Mesenchymal stem cell (in vitro differentiated cells and primary cell): Measurements from ENCODE around the gene AP1B1. TPM values are rescaled to one million over a fixed set of nuclear protein-coding genes. Genes with fewer than 3 reads are reported as not detected.

ENCODE experiments used
- DNase-seq: peaks from one replicate; pipeline ENCODE4 v3.0.0-alpha.2; 2013
- H2AFZ ChIP-seq: one replicate; pipeline ENCODE4 v1.6.1; 2013; ENCODE audit warnings: low read depth, mild to moderate bottlenecking, control low read depth, inconsistent platforms, low read length, moderate library complexity
- H2AK5ac ChIP-seq: 2 replicates; pipeline ENCODE4 v1.6.1; 2013; ENCODE audit warnings: low read length, moderate library complexity, mild to moderate bottlenecking, inconsistent platforms; ENCODE audit not compliant: severe bottlenecking
- H2BK120ac ChIP-seq: one replicate; pipeline ENCODE4 v1.6.1; 2013; ENCODE audit warnings: low read depth, mild to moderate bottlenecking, inconsistent platforms, low read length, moderate library complexity
- H2BK12ac ChIP-seq, 2 experiments: one replicate each; pipeline ENCODE4 v1.6.1; 2013; ENCODE audit warnings: inconsistent platforms in 2 of 2, low read length in 2 of 2, mild to moderate bottlenecking in 2 of 2, moderate library complexity in 2 of 2, control low read depth in 1 of 2
- H2BK15ac ChIP-seq: one replicate; pipeline ENCODE4 v1.6.1; 2013; ENCODE audit warnings: mild to moderate bottlenecking, low read depth, inconsistent platforms; ENCODE audit not compliant: poor library complexity, severe bottlenecking
- H2BK5ac ChIP-seq: 2 replicates; pipeline ENCODE4 v1.6.1; 2013; ENCODE audit warnings: low read depth, mild to moderate bottlenecking, low read length, control low read depth, inconsistent platforms; ENCODE audit not compliant: poor library complexity, severe bottlenecking
- H3K14ac ChIP-seq, 2 experiments: one replicate each; pipeline ENCODE4 v1.6.1; 2013; ENCODE audit warnings: inconsistent platforms in 2 of 2, low read length in 2 of 2, control low read depth in 1 of 2, mild to moderate bottlenecking in 1 of 2, moderate library complexity in 1 of 2
- H3K18ac ChIP-seq, 2 experiments: one replicate each; pipeline ENCODE4 v1.6.1; 2013; ENCODE audit warnings: inconsistent platforms in 2 of 2, low read length in 2 of 2, control low read depth in 1 of 2, low read depth in 1 of 2, mild to moderate bottlenecking in 1 of 2
- H3K23ac ChIP-seq, 2 experiments: one replicate each; pipeline ENCODE4 v1.6.1; 2013; ENCODE audit warnings: inconsistent platforms in 2 of 2, low read length in 2 of 2, mild to moderate bottlenecking in 2 of 2, moderate library complexity in 2 of 2, control low read depth in 1 of 2
- H3K27ac ChIP-seq: 2 replicates; pipeline ENCODE4 v1.5.1; 2013; ENCODE audit warnings: mild to moderate bottlenecking, moderate library complexity, low read length, control low read depth, inconsistent platforms; ENCODE audit not compliant: poor library complexity, severe bottlenecking
- H3K27me3 ChIP-seq, 2 experiments: 2 replicates each; pipeline versions ENCODE4 v1.6.1 to v1.7.0; 2013; ENCODE audit warnings: low read length in 2 of 2, mild to moderate bottlenecking in 2 of 2, moderate library complexity in 2 of 2, control low read depth in 1 of 2, inconsistent platforms in 1 of 2; ENCODE audit not compliant: control insufficient read depth in 1 of 2, insufficient read depth in 1 of 2
- H3K36me3 ChIP-seq, 2 experiments: 2 replicates each; pipeline versions ENCODE4 v1.6.1 to v1.7.0; 2013; ENCODE audit warnings: low read length in 2 of 2, control low read depth in 1 of 2, inconsistent platforms in 1 of 2, low read depth in 1 of 2, mild to moderate bottlenecking in 1 of 2; ENCODE audit not compliant: insufficient read depth in 2 of 2, control insufficient read depth in 1 of 2
- H3K4ac ChIP-seq, 2 experiments: one replicate each; pipeline ENCODE4 v1.6.1; 2013; ENCODE audit warnings: inconsistent platforms in 2 of 2, low read length in 2 of 2, mild to moderate bottlenecking in 2 of 2, moderate library complexity in 2 of 2, control low read depth in 1 of 2, low read depth in 1 of 2
- H3K4me1 ChIP-seq: 2 replicates; pipeline ENCODE4 v1.6.1; 2013; ENCODE audit warnings: low read depth, low read length, control low read depth; ENCODE audit not compliant: control insufficient read depth, insufficient read depth
- H3K4me2 ChIP-seq: 2 replicates; pipeline ENCODE4 v1.6.1; 2013; ENCODE audit warnings: low read length, mild to moderate bottlenecking, inconsistent platforms; ENCODE audit not compliant: poor library complexity, severe bottlenecking
- H3K4me3 ChIP-seq, 2 experiments: 2 replicates each; pipeline versions ENCODE4 v1.5.1 to v1.7.0; 2013; ENCODE audit warnings: low read length in 2 of 2, mild to moderate bottlenecking in 2 of 2, control low read depth in 1 of 2, low read depth in 1 of 2; ENCODE audit not compliant: insufficient read depth in 1 of 2
- H3K79me1 ChIP-seq: replicated peaks from 2 replicates; pipeline ENCODE4 v1.6.1; 2013; ENCODE audit warnings: mild to moderate bottlenecking, control low read depth, low read length, inconsistent platforms; ENCODE audit not compliant: poor library complexity, severe bottlenecking
- H3K9ac ChIP-seq: 2 replicates; pipeline ENCODE4 v1.7.0; 2013; ENCODE audit warnings: mild to moderate bottlenecking, low read length, moderate library complexity
- H3K9me3 ChIP-seq: 2 replicates; pipeline ENCODE4 v1.7.0; 2013; ENCODE audit warnings: mild to moderate bottlenecking, low read length; ENCODE audit not compliant: control insufficient read depth
- H4K8ac ChIP-seq: one replicate; pipeline ENCODE4 v1.6.1; 2013; ENCODE audit warnings: inconsistent platforms, mild to moderate bottlenecking, low read length, moderate library complexity
- H4K91ac ChIP-seq: one replicate; pipeline ENCODE4 v1.6.1; 2013; ENCODE audit warnings: mild to moderate bottlenecking, low read length, inconsistent platforms
- WGBS: methylation state at CpG from one replicate; pipeline ENCODE4 v1.1.7; 2013; ENCODE audit warnings: mixed read lengths; 5-methylcytosine and 5-hydroxymethylcytosine counted together
- polyA plus RNA-seq, 2 experiments: library from polyadenylated mRNA; stranded (reverse); fragments of 200-250 nt; gene quantifications; one replicate each; pipeline ENCODE4 v1.2.3, GENCODE V29; 2013

The AP1B1 gene
- 36.9 TPM for polyA plus RNA-seq (2013, experiment 1 of 2)
- polyA plus RNA-seq (2013, experiment 2 of 2), result 35.5 TPM

- Histone ChIP-seq H4K91ac (no peak within 1 kb of the TSS), H2AFZ (peak within 1 kb of the TSS; percentile 89), H3K9me3 (no peaks in the 10 kb centered on the region), H3K79me1 (peaks cover 23% of the 10 kb centered on the region), H3K14ac (peak within 1 kb of the TSS in 1 of 2 experiments; percentile 87), H2BK5ac (no peak within 1 kb of the TSS), H3K23ac (peak within 1 kb of the TSS in 1 of 2 experiments; percentile 77), H2AK5ac (no peak within 1 kb of the TSS), H3K4me3 (peak within 1 kb of the TSS; percentile 91 to 94), H3K4me1 (peaks cover 12% of the 10 kb centered on the region), H4K8ac (peak within 1 kb of the TSS; percentile 92), H3K36me3 (peaks cover 4 to 13% of the 10 kb centered on the region in 2 experiments), H3K27me3 (no peaks in the 10 kb centered on the region), H3K4ac (peak within 1 kb of the TSS in 1 of 2 experiments; percentile 68), H3K4me2 (peak within 1 kb of the TSS; percentile 95), H2BK12ac (peak within 1 kb of the TSS in 1 of 2 experiments; percentile 34), H2BK15ac (peak within 1 kb of the TSS; percentile 63), H2BK120ac (no peak within 1 kb of the TSS), H3K9ac (peak within 1 kb of the TSS; percentile 91), H3K27ac (peak within 1 kb of the TSS; percentile 30), H3K18ac (peak within 1 kb of the TSS; percentile 64 to 78)
- peak; percentile 88 for DNase-seq
- WGBS, result 2% methylated on average over 62 of the region's 68 CpGs
These were observed at the start of gene AP1B1 for GRCh38 chr22:29387921-29388758. TSS of gene AP1B1 (minus strand) at chr22:29388570. CDS start at chr22:29367243, 21,327 bp downstream.

- H3K4me1 ChIP-seq, result no peaks in the 10 kb centered on the region
- H3K4me2 ChIP-seq, result no peak overlapping the region
- no peak overlapping the region for H2AK5ac ChIP-seq
- no peak overlapping the region for H3K23ac ChIP-seq
- H2BK5ac ChIP-seq, result no peak overlapping the region
- H3K27ac ChIP-seq, result no peak overlapping the region
- no peak overlapping the region for H2BK12ac ChIP-seq
- no peak overlapping the region for H2BK15ac ChIP-seq
- WGBS, result 64% methylated on average over 4 of the region's 5 CpGs
- H3K27me3 ChIP-seq, result peaks cover 28 to 41% of the 10 kb centered on the region in 2 experiments
- no peak overlapping the region for H3K9ac ChIP-seq
- H4K91ac ChIP-seq, result no peak overlapping the region
- no peak overlapping the region for H3K18ac ChIP-seq
- no peak for DNase-seq
- H3K14ac ChIP-seq, result no peak overlapping the region
- H3K79me1 ChIP-seq, result no peaks in the 10 kb centered on the region
- H2BK120ac ChIP-seq, result no peak overlapping the region
- H3K36me3 ChIP-seq, result no peaks in the 10 kb centered on the region
- no peak overlapping the region for H4K8ac ChIP-seq
- H3K4me3 ChIP-seq, result no peak overlapping the region
- H3K4ac ChIP-seq, result no peak overlapping the region
- H2AFZ ChIP-seq, result no peak overlapping the region
- no peaks in the 10 kb centered on the region for H3K9me3 ChIP-seq
These were observed 47.1 kb upstream of the AP1B1 start for GRCh38 chr22:29435236-29436136.

GRCh38 chr22:29434288-29434687, 45.9 kb upstream of the AP1B1 start:
- Histone ChIP-seq H3K79me1 (no peaks in the 10 kb centered on the region), H4K91ac (no peak overlapping the region), H2AFZ (no peak overlapping the region), H3K4me3 (no peak overlapping the region), H3K4me2 (no peak overlapping the region), H3K18ac (no peak overlapping the region), H3K9ac (no peak overlapping the region), H3K27ac (no peak overlapping the region), H2BK12ac (no peak overlapping the region), H2BK120ac (no peak overlapping the region), H2BK15ac (no peak overlapping the region), H3K4me1 (no peaks in the 10 kb centered on the region), H3K9me3 (no peaks in the 10 kb centered on the region), H3K36me3 (no peaks in the 10 kb centered on the region), H3K27me3 (peaks cover 28 to 50% of the 10 kb centered on the region in 2 experiments), H3K4ac (no peak overlapping the region), H3K23ac (no peak overlapping the region), H3K14ac (no peak overlapping the region), H4K8ac (no peak overlapping the region), H2BK5ac (no peak overlapping the region), H2AK5ac (no peak overlapping the region)
- WGBS, result 92% methylated on average over 7 of the region's 7 CpGs
- no peak for DNase-seq

GRCh38 chr22:29433856-29434255, 45.5 kb upstream of the AP1B1 start:
- Histone ChIP-seq H2BK15ac (no peak overlapping the region), H3K36me3 (no peaks in the 10 kb centered on the region), H3K18ac (no peak overlapping the region), H4K91ac (no peak overlapping the region), H2AK5ac (no peak overlapping the region), H3K4ac (no peak overlapping the region), H3K9me3 (no peaks in the 10 kb centered on the region), H2BK12ac (no peak overlapping the region), H3K23ac (no peak overlapping the region), H2BK120ac (no peak overlapping the region), H4K8ac (no peak overlapping the region), H3K4me1 (no peaks in the 10 kb centered on the region), H3K27ac (no peak overlapping the region), H2BK5ac (no peak overlapping the region), H3K14ac (no peak overlapping the region), H3K79me1 (no peaks in the 10 kb centered on the region), H3K27me3 (peaks cover 32 to 50% of the 10 kb centered on the region in 2 experiments), H3K9ac (no peak overlapping the region), H2AFZ (no peak overlapping the region), H3K4me3 (no peak overlapping the region), H3K4me2 (no peak overlapping the region)
- no CpG with 5 or more reads among the region's 3 CpGs for WGBS
- DNase-seq, result no peak
